GM18507 (cell line): ENCODE results near the gene WASF2.

Source experiments
- DNase-seq: peaks from one replicate; pipeline ENCODE4 v3.0.0; 2011; ENCODE audit warnings: low read depth; ENCODE audit not compliant: insufficient read length; ENCODE audit errors: extremely low spot score
- FAIRE-seq: peaks from 2 replicates; lab custom pipeline; 2011; peaks lifted over from hg19 to GRCh38; lab: Jason Lieb, UNC

Gene WASF2

GRCh38 chr1:27355683-27356082, 134.3 kb downstream of the WASF2 start:
- no peak for DNase-seq
- FAIRE-seq = no peak
